Nephron (organoid): ENCODE data around the gene MYH4.

Source experiments
- H3K27ac Mint-ChIP-seq, 3 experiments: 2 replicates each; pipeline ENCODE4 v1.8.0; 2020; ENCODE audit warnings: mixed read lengths in 3 of 3, mild to moderate bottlenecking in 2 of 3, moderate library complexity in 1 of 3
- H3K27me3 Mint-ChIP-seq: 2 replicates; pipeline ENCODE4 v1.8.0; 2021; ENCODE audit warnings: low read depth, mild to moderate bottlenecking, moderate library complexity, mixed read lengths
- H3K36me3 Mint-ChIP-seq: 2 replicates; pipeline ENCODE4 v1.8.0; 2020; ENCODE audit warnings: low read depth, mixed read lengths
- H3K4me1 Mint-ChIP-seq: 2 replicates; pipeline ENCODE4 v1.8.0; 2020; ENCODE audit warnings: mixed read lengths
- H3K4me3 Mint-ChIP-seq, 3 experiments: 2 replicates each; pipeline ENCODE4 v1.8.0; 2020; ENCODE audit warnings: mild to moderate bottlenecking in 3 of 3, mixed read lengths in 3 of 3, moderate library complexity in 2 of 3
- H3K9me3 Mint-ChIP-seq: 2 replicates; pipeline ENCODE4 v1.8.0; 2020; ENCODE audit warnings: mixed read lengths
- TF ChIP-seq, protein P1 (sequence below), 3 experiments: fragments of 200-600 bp; sonication (generic); IDR thresholded peaks; one replicate each; pipeline ENCODE4 v1.5.0; 2021; ENCODE audit warnings: antibody characterized with exemption in 3 of 3; ENCODE audit not compliant: unreplicated experiment in 3 of 3

The MYH4 gene

DNA sequence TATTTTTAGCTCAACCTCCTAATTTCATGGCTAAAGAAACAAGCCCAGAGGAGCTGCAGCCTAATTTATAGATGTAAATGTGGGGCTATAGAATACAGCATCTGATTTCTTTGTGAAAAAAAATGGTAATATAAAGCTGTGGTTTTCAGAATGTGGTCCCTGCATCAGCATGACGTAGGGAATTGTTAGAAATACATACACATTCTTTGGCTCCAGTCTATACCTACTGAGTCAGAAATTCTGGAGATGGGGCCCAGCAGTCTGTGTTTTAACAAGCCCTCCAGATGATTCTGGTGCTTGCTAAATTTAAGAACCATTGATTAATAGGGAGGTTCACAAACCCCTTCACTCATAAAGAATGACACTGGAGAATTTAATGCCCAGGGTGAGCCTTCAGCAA, 29.5 kb downstream of the MYH4 start:
- H3K27ac Mint-ChIP-seq: no peak overlapping the region
- peaks cover 4% of the 10 kb centered on the region for H3K27me3 Mint-ChIP-seq
- H3K4me1 Mint-ChIP-seq: no peaks in the 10 kb centered on the region
- TF ChIP-seq, protein P1, sequence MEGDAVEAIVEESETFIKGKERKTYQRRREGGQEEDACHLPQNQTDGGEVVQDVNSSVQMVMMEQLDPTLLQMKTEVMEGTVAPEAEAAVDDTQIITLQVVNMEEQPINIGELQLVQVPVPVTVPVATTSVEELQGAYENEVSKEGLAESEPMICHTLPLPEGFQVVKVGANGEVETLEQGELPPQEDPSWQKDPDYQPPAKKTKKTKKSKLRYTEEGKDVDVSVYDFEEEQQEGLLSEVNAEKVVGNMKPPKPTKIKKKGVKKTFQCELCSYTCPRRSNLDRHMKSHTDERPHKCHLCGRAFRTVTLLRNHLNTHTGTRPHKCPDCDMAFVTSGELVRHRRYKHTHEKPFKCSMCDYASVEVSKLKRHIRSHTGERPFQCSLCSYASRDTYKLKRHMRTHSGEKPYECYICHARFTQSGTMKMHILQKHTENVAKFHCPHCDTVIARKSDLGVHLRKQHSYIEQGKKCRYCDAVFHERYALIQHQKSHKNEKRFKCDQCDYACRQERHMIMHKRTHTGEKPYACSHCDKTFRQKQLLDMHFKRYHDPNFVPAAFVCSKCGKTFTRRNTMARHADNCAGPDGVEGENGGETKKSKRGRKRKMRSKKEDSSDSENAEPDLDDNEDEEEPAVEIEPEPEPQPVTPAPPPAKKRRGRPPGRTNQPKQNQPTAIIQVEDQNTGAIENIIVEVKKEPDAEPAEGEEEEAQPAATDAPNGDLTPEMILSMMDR (IDR thresholded peaks at IDR 0.05; ENCODE audit: unreplicated experiment in 3 of 3): no peak
- no peaks in the 10 kb centered on the region for H3K36me3 Mint-ChIP-seq
- H3K9me3 Mint-ChIP-seq: peaks cover 24% of the 10 kb centered on the region
- H3K4me3 Mint-ChIP-seq: no peak overlapping the region

DNA sequence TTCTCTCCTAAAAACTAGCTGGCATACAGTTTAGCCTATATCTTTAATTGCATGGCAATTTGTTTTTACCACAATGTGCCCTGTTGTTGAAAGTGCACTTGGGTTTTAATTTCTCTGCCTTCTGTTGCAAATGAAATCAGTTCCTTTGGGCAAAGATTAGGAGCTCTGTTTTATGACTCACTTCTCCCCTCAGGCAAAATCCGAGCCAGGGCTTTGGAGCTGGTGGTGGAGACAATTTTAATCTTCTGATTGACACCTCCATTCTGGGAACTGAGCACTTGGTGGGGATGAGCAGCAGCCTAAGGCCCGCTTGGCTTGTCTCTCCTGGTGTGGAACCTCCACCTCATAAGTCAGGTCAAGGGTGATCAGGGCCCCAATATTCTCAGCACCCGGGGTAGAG, 34.3 kb downstream of the MYH4 start:
- Mint-ChIP-seq H3K4me3 (no peak overlapping the region), H3K27me3 (peaks cover 4% of the 10 kb centered on the region), H3K36me3 (no peaks in the 10 kb centered on the region), H3K27ac (no peak overlapping the region), H3K9me3 (peaks cover 48% of the 10 kb centered on the region), H3K4me1 (no peaks in the 10 kb centered on the region)
- TF ChIP-seq, protein P1 (IDR thresholded peaks at IDR 0.05; ENCODE audit: unreplicated experiment in 3 of 3): no peak

DNA sequence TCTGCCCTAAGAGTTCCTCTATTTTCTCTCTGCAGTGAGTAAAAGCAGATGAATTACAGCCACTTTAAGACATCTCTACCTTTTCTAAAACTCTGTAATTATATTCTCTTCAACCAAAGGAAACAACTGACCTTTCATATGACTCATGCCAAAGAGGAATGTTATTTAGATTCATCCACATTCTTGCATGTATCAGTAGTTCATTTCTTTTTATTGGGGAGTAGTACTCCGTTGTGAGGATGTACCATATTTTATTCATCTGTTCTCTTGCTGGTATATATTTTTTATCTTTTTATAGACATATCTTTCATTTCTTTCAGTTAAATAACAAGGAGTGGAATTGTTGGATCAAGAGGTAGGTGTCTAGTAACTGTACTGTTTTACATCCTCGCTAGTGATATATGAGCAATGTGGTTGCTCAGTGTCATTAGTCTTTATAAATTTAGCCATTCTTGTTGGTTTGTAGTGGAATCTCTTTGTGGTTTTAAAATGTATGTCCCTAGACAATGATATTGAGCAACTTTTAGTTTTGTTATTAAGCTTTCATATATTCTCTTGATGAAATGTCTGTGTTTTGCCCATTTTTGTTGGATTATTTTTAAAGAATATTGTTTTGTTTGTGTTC, 39.8 kb downstream of the MYH4 start:
- Mint-ChIP-seq H3K4me3 (no peak overlapping the region), H3K27me3 (no peaks in the 10 kb centered on the region), H3K36me3 (no peaks in the 10 kb centered on the region), H3K9me3 (peaks cover 24% of the 10 kb centered on the region), H3K27ac (peak overlapping the region; percentile 21 to 39 (median 38)), H3K4me1 (peaks cover 18% of the 10 kb centered on the region)
- TF ChIP-seq, protein P1 (IDR thresholded peaks at IDR 0.05; ENCODE audit: unreplicated experiment in 3 of 3): no peak

DNA sequence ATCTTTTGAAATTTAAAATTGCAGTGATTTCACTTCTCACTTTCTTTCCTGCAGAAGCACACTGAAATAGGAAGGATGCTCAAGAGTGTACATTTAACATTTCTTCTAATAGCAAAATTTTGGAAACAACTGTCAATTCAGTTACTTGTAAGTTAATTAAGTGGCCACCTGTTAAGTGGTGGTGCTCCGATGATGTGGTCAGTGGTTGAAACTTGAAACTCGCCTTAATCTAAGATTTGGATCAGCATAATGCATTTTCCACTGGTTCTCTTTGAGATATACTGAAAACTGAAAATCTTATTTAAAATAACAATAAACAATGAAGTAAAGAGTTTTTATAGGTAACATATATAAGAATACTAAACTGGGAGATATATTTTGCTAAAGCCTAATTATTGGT, 40.6 kb downstream of the MYH4 start:
- Mint-ChIP-seq H3K4me3 (no peak overlapping the region), H3K27me3 (no peaks in the 10 kb centered on the region), H3K4me1 (peaks cover 18% of the 10 kb centered on the region), H3K9me3 (peaks cover 20% of the 10 kb centered on the region), H3K36me3 (no peaks in the 10 kb centered on the region), H3K27ac (peak overlapping the region in 1 of 3 experiments; percentile 38)
- TF ChIP-seq, protein P1 (IDR thresholded peaks at IDR 0.05; ENCODE audit: unreplicated experiment in 3 of 3): no peak

DNA sequence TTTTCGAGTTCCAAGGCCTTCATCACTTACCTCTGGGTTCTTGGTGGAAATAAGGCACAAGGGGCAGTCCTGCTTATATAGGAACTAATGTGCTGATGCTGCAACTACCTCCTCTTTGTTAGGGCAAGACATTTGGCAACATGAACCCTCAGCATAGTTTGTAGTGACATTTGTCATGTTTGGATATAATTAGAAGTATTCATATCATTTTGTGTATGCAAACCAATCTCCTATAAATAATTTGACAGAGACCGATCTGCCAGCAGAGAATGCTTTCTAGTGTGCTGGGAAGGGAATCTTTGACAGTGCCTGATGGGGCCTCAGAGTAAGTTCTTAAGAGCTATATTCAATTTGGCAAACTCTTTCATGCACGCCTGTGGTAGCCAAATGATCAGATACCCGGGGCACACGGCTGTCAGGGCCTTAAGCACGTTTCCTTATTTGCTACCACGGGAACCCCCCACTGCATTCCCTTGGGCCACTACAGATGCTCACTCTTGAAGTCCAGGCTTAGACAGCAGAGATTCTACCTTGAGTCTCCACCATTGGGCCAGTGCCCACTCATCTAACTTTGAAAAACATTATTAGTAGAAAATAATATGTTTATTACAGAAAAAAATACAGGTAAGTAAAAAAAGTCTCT, 47.3 kb downstream of the MYH4 start, which contains the start of gene MYH8:
MYH8 (minus strand) TSS at position 51 of the 643 bp plus-strand sequence. CDS start 1,723 bp downstream, outside the sequence.
- H3K27me3 Mint-ChIP-seq: peaks cover 5% of the 10 kb centered on the region
- TF ChIP-seq, protein P1 (IDR thresholded peaks at IDR 0.05; ENCODE audit: unreplicated experiment in 3 of 3): no peak
- peak within 1 kb of the TSS; percentile 17 to 71 (median 25) for H3K27ac Mint-ChIP-seq
- H3K4me3 Mint-ChIP-seq: peak within 1 kb of the TSS in 2 of 3 experiments; percentile 78 to 85
- no peaks in the 10 kb centered on the region for H3K9me3 Mint-ChIP-seq
- peaks cover 32% of the 10 kb centered on the region for H3K4me1 Mint-ChIP-seq
- no peaks in the 10 kb centered on the region for H3K36me3 Mint-ChIP-seq
